Panc1 (cell line): Measurements from ENCODE around the gene MARVELD2.

Experiments used
- POLR2AphosphoS5 ChIP-seq: IDR thresholded peaks from 2 replicates; pipeline ENCODE4 v1.6.1; 2012; ENCODE audit warnings: mild to moderate bottlenecking, low read depth, low read length, moderate library complexity
- REST ChIP-seq, 2 experiments: IDR thresholded peaks; 2 replicates each; pipeline ENCODE4 v1.6.1; 2011 to 2012; ENCODE audit warnings: low read depth in 2 of 2, control low read depth in 1 of 2, low read length in 1 of 2, mild to moderate bottlenecking in 1 of 2, moderate library complexity in 1 of 2; ENCODE audit not compliant: insufficient read depth in 1 of 2
- TF ChIP-seq, protein P1 (sequence below): fragments of 450-650 bp; IDR thresholded peaks from 2 replicates; pipeline ENCODE4 v1.5.1; 2017; ENCODE audit warnings: mild to moderate bottlenecking

- no peak for TF ChIP-seq POLR2AphosphoS5
- TF ChIP-seq REST (IDR thresholded peaks at IDR 0.05; ENCODE audit: insufficient read depth in 1 of 2, low read depth in 2 of 2, low read length in 1 of 2) = no peak
- TF ChIP-seq, protein P1, sequence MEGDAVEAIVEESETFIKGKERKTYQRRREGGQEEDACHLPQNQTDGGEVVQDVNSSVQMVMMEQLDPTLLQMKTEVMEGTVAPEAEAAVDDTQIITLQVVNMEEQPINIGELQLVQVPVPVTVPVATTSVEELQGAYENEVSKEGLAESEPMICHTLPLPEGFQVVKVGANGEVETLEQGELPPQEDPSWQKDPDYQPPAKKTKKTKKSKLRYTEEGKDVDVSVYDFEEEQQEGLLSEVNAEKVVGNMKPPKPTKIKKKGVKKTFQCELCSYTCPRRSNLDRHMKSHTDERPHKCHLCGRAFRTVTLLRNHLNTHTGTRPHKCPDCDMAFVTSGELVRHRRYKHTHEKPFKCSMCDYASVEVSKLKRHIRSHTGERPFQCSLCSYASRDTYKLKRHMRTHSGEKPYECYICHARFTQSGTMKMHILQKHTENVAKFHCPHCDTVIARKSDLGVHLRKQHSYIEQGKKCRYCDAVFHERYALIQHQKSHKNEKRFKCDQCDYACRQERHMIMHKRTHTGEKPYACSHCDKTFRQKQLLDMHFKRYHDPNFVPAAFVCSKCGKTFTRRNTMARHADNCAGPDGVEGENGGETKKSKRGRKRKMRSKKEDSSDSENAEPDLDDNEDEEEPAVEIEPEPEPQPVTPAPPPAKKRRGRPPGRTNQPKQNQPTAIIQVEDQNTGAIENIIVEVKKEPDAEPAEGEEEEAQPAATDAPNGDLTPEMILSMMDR = no peak
Measured at GRCh38 chr5:69418554-69418953, 3.6 kb downstream of the MARVELD2 start.
